Fibroblast of upper back skin (primary cell): ENCODE measurements around the gene LPIN3.

Experiments
- DNase-seq: peaks from one replicate; pipeline ENCODE4 v3.0.0-alpha.2; 2013

Gene LPIN3

GRCh38 chr20:41395667-41396664 is 55.3 kb downstream of the LPIN3 start:
- no peak for DNase-seq

- no peak for DNase-seq
These were observed 57.8 kb downstream of the LPIN3 start for GRCh38 chr20:41398408-41398807.

GRCh38 chr20:41403604-41404003 is 63.0 kb downstream of the LPIN3 start:
- DNase-seq: no peak

GRCh38 chr20:41405436-41405835 is 64.8 kb downstream of the LPIN3 start:
- DNase-seq: no peak

- no peak for DNase-seq
These were observed 65.7 kb downstream of the LPIN3 start for GRCh38 chr20:41406353-41406752.

GRCh38 chr20:41406896-41407444 is 66.3 kb downstream of the LPIN3 start:
- no peak for DNase-seq

GRCh38 chr20:41407607-41408006 is 67.0 kb downstream of the LPIN3 start:
- no peak for DNase-seq

- DNase-seq: no peak
These were observed 67.7 kb downstream of the LPIN3 start for GRCh38 chr20:41408156-41408794.

- no peak for DNase-seq
These were observed 68.4 kb downstream of the LPIN3 start for GRCh38 chr20:41408986-41409385.
